SK-N-SH (cell line): ENCODE results near the gene CLGN. TPM values are rescaled to one million over a fixed set of nuclear protein-coding genes. Genes with fewer than 3 reads are reported as not detected.

Source experiments
- CTCF ChIA-PET: fragments of 300-600, 350-600 bp; formaldehyde crosslinking; extraction: SDS; loops from one replicate; lab custom pipeline; 2021; lab: Yijun Ruan, JAX
- POLR2A ChIA-PET: fragments of 350-600 bp; sonication (Branson Sonifier 250); formaldehyde crosslinking; extraction: SDS; loops from one replicate; lab custom pipeline; 2020; ENCODE audit warnings: antibody characterized with exemption, inconsistent platforms; lab: Yijun Ruan, JAX
- DNase-seq: peaks from one replicate; pipeline ENCODE4 v3.0.0; 2012
- H2AFZ ChIP-seq: fragments of 200-600 bp; sonication (generic); 2 replicates; pipeline ENCODE4 v1.8.1; 2016; ENCODE audit warnings: antibody characterized with exemption, mild to moderate bottlenecking, low read depth
- H3F3A ChIP-seq: fragments of 200-600 bp; sonication (generic); replicated peaks from 2 replicates; pipeline ENCODE3; 2016; ENCODE audit warnings: antibody characterized with exemption, mild to moderate bottlenecking; ENCODE audit not compliant: insufficient read depth
- H3K27ac ChIP-seq, 2 experiments: fragments of 200-500 bp in 1 of 2; fragments of 200-600 bp in 1 of 2; sonication (Bioruptor generic) in 1 of 2; sonication (generic), shearing (Covaris generic) in 1 of 2; 2 replicates each; pipeline versions ENCODE4 v1.5.1 to v1.6.1; 2014 to 2016; ENCODE audit warnings: low read depth in 2 of 2, inconsistent platforms in 1 of 2, low read length in 1 of 2, mild to moderate bottlenecking in 1 of 2, mixed read lengths in 1 of 2
- H3K27me3 ChIP-seq: fragments of 200-600 bp; sonication (generic), shearing (Covaris generic); 2 replicates; pipeline ENCODE4 v1.6.1; 2016; ENCODE audit warnings: mixed run types; ENCODE audit not compliant: insufficient read depth
- H3K36me3 ChIP-seq, 2 experiments: fragments of 200-500 bp in 1 of 2; fragments of 200-600 bp in 1 of 2; sonication (Bioruptor generic) in 1 of 2; sonication (generic) in 1 of 2; replicated peaks in 1 of 2; 2 replicates each; pipeline versions ENCODE3 to v1.5.1; 2014 to 2016; ENCODE audit warnings: low read length in 1 of 2, mild to moderate bottlenecking in 1 of 2; ENCODE audit not compliant: insufficient read depth in 2 of 2, control insufficient read depth in 1 of 2
- H3K4me1 ChIP-seq, 2 experiments: fragments of 200-500 bp in 1 of 2; fragments of 200-600 bp in 1 of 2; sonication (Bioruptor generic) in 1 of 2; sonication (generic), shearing (Covaris generic) in 1 of 2; 2 replicates each; pipeline versions ENCODE4 v1.5.1 to v1.6.1; 2014 to 2016; ENCODE audit warnings: low read depth in 1 of 2, low read length in 1 of 2, mixed run types in 1 of 2; ENCODE audit not compliant: insufficient read depth in 2 of 2, control insufficient read depth in 1 of 2
- H3K4me2 ChIP-seq: fragments of 200-600 bp; sonication (generic), shearing (Covaris generic); 2 replicates; pipeline ENCODE4 v1.6.1; 2017; ENCODE audit warnings: mixed run types
- H3K4me3 ChIP-seq, 2 experiments: fragments of 200-500 bp in 1 of 2; fragments of 200-600 bp in 1 of 2; sonication (Bioruptor generic) in 1 of 2; sonication (generic), shearing (Covaris generic) in 1 of 2; 2 replicates each; pipeline versions ENCODE4 v1.5.1 to v1.8.1; 2014 to 2016; ENCODE audit warnings: low read depth in 2 of 2, inconsistent platforms in 1 of 2, low read length in 1 of 2, mild to moderate bottlenecking in 1 of 2, mixed read lengths in 1 of 2, moderate library complexity in 1 of 2
- H3K79me2 ChIP-seq: fragments of 200-600 bp; sonication (generic); 2 replicates; pipeline ENCODE4 v1.8.1; 2017; ENCODE audit warnings: mild to moderate bottlenecking; ENCODE audit not compliant: insufficient read depth
- H3K9ac ChIP-seq: fragments of 200-600 bp; sonication (generic); 2 replicates; pipeline ENCODE4 v1.6.1; 2017; ENCODE audit warnings: mixed run types
- H3K9me2 ChIP-seq: fragments of 200-600 bp; sonication (generic); 2 replicates; pipeline ENCODE4 v1.6.1; 2017; ENCODE audit warnings: mixed run types
- H3K9me3 ChIP-seq: fragments of 200-600 bp; sonication (generic); 2 replicates; pipeline ENCODE4 v1.6.1; 2017; ENCODE audit warnings: mixed run types, mild to moderate bottlenecking, moderate library complexity
- H4K20me1 ChIP-seq: fragments of 200-600 bp; sonication (generic); 2 replicates; pipeline ENCODE4 v1.6.1; 2017; ENCODE audit warnings: mild to moderate bottlenecking, mixed run types; ENCODE audit not compliant: insufficient read depth
- FOXM1 ChIP-seq: IDR thresholded peaks from 2 replicates; pipeline ENCODE4 v1.4.0; 2012; ENCODE audit warnings: low read depth, mild to moderate bottlenecking
- GABPA ChIP-seq: IDR thresholded peaks from 2 replicates; pipeline ENCODE4 v1.4.0; 2012; ENCODE audit warnings: low read depth, mild to moderate bottlenecking
- GATA2 ChIP-seq: sonication (generic); formaldehyde crosslinking; IDR thresholded peaks from 2 replicates; pipeline ENCODE4 v1.5.0; 2020; ENCODE audit warnings: mild to moderate bottlenecking, missing genetic modification reagents
- NFIC ChIP-seq: IDR thresholded peaks from 2 replicates; pipeline ENCODE4 v1.4.0; 2012; ENCODE audit warnings: borderline replicate concordance
- POLR2AphosphoS5 ChIP-seq: IDR thresholded peaks from 2 replicates; pipeline ENCODE4 v1.6.1; 2012; ENCODE audit warnings: low read depth, low read length
- RFX5 ChIP-seq: IDR thresholded peaks from 2 replicates; pipeline ENCODE4 v1.6.1; 2012; ENCODE audit warnings: mild to moderate bottlenecking, improper control_type of control experiment, low read length
- RXRA ChIP-seq: IDR thresholded peaks from 2 replicates; pipeline ENCODE4 v1.4.0; 2012; ENCODE audit warnings: low read depth, mild to moderate bottlenecking, borderline replicate concordance
- SIN3A ChIP-seq: IDR thresholded peaks from 2 replicates; pipeline ENCODE4 v1.6.1; 2012; ENCODE audit warnings: low read depth, mild to moderate bottlenecking, low read length, moderate library complexity, borderline replicate concordance
- WGBS: methylation state at CpG from one replicate; pipeline ENCODE4 v1.1.6; 2017; ENCODE audit warnings: low lambda C conversion rate; 5-methylcytosine and 5-hydroxymethylcytosine counted together
- polyA plus RNA-seq, 3 experiments: library from polyadenylated mRNA; depleted of rRNA; stranded (reverse); fragments of >200 nt; gene quantifications; 2 replicates each; pipeline ENCODE4 v1.2.3, GENCODE V29; 2012
- TF ChIP-seq, protein P1 (sequence below): IDR thresholded peaks from 2 replicates; pipeline ENCODE4 v1.4.0; 2012; ENCODE audit warnings: low read depth, borderline replicate concordance

The CLGN gene
- polyA plus RNA-seq, 1 of the 3 experiments (the other 2 are of a cell fraction): 0.72 TPM

DNA sequence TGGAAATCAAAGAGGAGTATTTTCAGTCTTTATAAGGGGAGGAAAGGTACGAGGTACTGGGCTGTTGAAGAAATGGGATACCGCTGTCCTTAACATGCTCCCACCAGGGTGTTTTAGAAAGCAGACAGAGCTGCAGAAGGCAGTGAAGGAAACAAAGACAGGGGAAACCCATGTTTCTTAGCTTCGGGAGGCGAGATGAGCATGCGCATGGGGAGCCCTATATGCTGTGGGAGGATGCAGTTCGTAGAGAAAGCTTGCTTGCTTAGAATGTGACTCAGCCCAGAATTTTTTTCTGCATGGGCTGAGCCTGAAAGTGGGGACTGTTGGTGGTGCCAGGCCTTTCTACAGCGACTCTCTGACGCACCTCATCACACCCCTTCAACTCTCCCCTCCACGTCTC lies 82.8 kb downstream of the CLGN start:
- no peak for TF ChIP-seq RXRA
- TF ChIP-seq RFX5: no peak
- TF ChIP-seq SIN3A: no peak
- H3K9me2 ChIP-seq: no peaks in the 10 kb centered on the region
- no peaks in the 10 kb centered on the region for H3F3A ChIP-seq
- no peak for DNase-seq
- H3K4me1 ChIP-seq: peaks cover 0 to 4% of the 10 kb centered on the region in 2 experiments; a peak in 1 of 4 replicates
- no peaks in the 10 kb centered on the region for H3K36me3 ChIP-seq
- WGBS: 87% methylated on average over 9 of the region's 9 CpGs
- ChIA-PET CTCF (interaction anchor here (0.7 to 3.2 kb wide), 4 partner anchors 15 to 741 kb away, joined by 3 to 20 read pairs (median 4); no protein-coding TSS in a partner anchor), POLR2A (interaction anchor here (0.6 kb wide), 1 partner anchor 12 kb away, joined by 7 read pairs; no protein-coding TSS in a partner anchor)
- no peak overlapping the region for H3K9ac ChIP-seq
- H3K27me3 ChIP-seq: no peaks in the 10 kb centered on the region; the same call in 1 of the 2 replicates
- no peaks in the 10 kb centered on the region for H3K9me3 ChIP-seq
- no peak overlapping the region for H3K27ac ChIP-seq
- H3K4me2 ChIP-seq: no peak overlapping the region
- no peaks in the 10 kb centered on the region for H4K20me1 ChIP-seq
- no peak overlapping the region for H2AFZ ChIP-seq
- no peak overlapping the region for H3K4me3 ChIP-seq
- H3K79me2 ChIP-seq: no peaks in the 10 kb centered on the region

- no peaks in the 10 kb centered on the region for H3F3A ChIP-seq
- H3K4me3 ChIP-seq: no peak overlapping the region
- H3K9me3 ChIP-seq: no peaks in the 10 kb centered on the region
- H3K9me2 ChIP-seq: no peaks in the 10 kb centered on the region
- TF ChIP-seq, protein P1, sequence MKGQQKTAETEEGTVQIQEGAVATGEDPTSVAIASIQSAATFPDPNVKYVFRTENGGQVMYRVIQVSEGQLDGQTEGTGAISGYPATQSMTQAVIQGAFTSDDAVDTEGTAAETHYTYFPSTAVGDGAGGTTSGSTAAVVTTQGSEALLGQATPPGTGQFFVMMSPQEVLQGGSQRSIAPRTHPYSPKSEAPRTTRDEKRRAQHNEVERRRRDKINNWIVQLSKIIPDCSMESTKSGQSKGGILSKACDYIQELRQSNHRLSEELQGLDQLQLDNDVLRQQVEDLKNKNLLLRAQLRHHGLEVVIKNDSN: no peak
- TF ChIP-seq FOXM1: no peak
- no peak overlapping the region for H3K27ac ChIP-seq
- no peaks in the 10 kb centered on the region for H3K79me2 ChIP-seq
- WGBS: 94% methylated on average over 3 of the region's 3 CpGs
- no peak overlapping the region for H3K4me2 ChIP-seq
- H4K20me1 ChIP-seq: no peaks in the 10 kb centered on the region
- no peaks in the 10 kb centered on the region; the same call in 1 of the 2 replicates for H3K27me3 ChIP-seq
- DNase-seq: no peak
- CTCF ChIA-PET: interaction anchor here (1.1 to 3.3 kb wide), 3 partner anchors 10 to 16 kb away, joined by 3 to 20 read pairs (median 11); no protein-coding TSS in a partner anchor
- H3K36me3 ChIP-seq: no peaks in the 10 kb centered on the region
- POLR2A ChIA-PET: no interaction called here
- H3K4me1 ChIP-seq: peaks cover 0 to 4% of the 10 kb centered on the region in 2 experiments; a peak in 1 of 4 replicates
- H3K9ac ChIP-seq: no peak overlapping the region
- no peak overlapping the region for H2AFZ ChIP-seq
These were observed 83.3 kb downstream of the CLGN start for GRCh38 chr4:140344101-140344500.

DNA sequence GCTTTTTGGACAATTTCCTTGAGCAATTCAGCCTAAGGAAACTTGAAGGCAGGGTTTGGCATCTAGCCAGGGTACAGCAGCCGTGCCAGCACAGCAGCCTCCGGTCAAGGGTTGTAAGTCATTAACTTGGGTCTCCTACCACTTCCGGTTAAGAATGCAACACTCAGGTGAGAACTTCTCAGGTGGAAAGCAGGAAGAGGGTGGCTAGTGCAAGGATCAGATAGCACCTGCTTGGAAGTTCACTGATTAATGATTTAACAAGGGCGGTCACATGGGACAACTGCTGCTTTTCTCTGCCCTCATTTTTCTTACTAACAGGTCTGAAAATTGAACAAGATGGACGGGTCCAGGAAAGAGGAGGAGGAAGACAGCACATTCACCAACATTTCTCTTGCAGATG lies 84.1 kb downstream of the CLGN start:
- peaks cover 0 to 4% of the 10 kb centered on the region in 2 experiments; a peak in 1 of 4 replicates for H3K4me1 ChIP-seq
- POLR2A ChIA-PET: no interaction called here
- no peak overlapping the region for H3K27ac ChIP-seq
- H3K9me2 ChIP-seq: no peaks in the 10 kb centered on the region
- WGBS: 67% methylated on average over 5 of the region's 5 CpGs
- no peak overlapping the region for H3K9ac ChIP-seq
- H3K36me3 ChIP-seq: no peaks in the 10 kb centered on the region
- no peaks in the 10 kb centered on the region for H3K9me3 ChIP-seq
- H2AFZ ChIP-seq: no peak overlapping the region
- TF ChIP-seq POLR2AphosphoS5: no peak
- TF ChIP-seq RFX5: no peak
- no peak for TF ChIP-seq GABPA
- no peak for TF ChIP-seq NFIC
- TF ChIP-seq GATA2 (CRISPR knock-in tag): no peak
- DNase-seq: no peak
- H3K4me2 ChIP-seq: no peak overlapping the region
- no peaks in the 10 kb centered on the region; the same call in 1 of the 2 replicates for H3K27me3 ChIP-seq
- no peak overlapping the region for H3K4me3 ChIP-seq
- H3K79me2 ChIP-seq: no peaks in the 10 kb centered on the region
- H3F3A ChIP-seq: no peaks in the 10 kb centered on the region
- CTCF ChIA-PET: interaction anchor here (1.1 to 3.3 kb wide), 3 partner anchors 10 to 17 kb away, joined by 3 to 20 read pairs (median 11); no protein-coding TSS in a partner anchor
- H4K20me1 ChIP-seq: no peaks in the 10 kb centered on the region
